Measurements from ENCODE around the gene ZNF490.

ZNF490 gene

GRCh38 chr19:12543855-12544254 lies 66.8 kb downstream of the ZNF490 start:
- no peak for DNase-seq (ENCODE audit: low spot score)
